Measurements from ENCODE around the gene COPZ1.

DNA sequence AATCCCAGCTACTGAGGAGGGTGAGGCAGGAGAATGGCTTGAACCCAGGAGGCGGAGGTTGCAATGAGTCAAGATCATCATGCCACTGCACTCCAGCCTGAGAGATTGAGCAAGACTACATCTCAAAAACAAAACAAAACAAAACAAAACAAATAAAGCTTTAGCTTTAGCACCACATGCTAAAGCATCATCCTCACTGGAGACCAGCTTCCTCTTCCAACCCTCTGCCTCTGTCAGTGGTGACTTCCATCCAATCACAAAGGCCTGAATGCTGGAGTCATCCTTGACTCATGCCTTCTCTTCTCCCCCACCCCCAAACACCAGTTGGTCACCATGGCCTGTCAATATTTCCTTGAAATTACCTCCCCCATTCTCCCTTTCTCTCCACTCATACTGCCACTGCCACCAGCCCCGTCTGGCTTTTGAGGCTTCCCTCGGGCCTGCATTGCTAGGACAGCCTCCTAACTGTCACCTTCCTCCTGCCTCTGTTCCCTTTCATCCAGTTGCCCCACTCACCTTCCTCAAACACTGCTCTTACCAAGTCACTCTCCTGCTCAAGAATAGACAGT is 58.2 kb downstream of the COPZ1 start:
- TF ChIP-seq, protein P1, sequence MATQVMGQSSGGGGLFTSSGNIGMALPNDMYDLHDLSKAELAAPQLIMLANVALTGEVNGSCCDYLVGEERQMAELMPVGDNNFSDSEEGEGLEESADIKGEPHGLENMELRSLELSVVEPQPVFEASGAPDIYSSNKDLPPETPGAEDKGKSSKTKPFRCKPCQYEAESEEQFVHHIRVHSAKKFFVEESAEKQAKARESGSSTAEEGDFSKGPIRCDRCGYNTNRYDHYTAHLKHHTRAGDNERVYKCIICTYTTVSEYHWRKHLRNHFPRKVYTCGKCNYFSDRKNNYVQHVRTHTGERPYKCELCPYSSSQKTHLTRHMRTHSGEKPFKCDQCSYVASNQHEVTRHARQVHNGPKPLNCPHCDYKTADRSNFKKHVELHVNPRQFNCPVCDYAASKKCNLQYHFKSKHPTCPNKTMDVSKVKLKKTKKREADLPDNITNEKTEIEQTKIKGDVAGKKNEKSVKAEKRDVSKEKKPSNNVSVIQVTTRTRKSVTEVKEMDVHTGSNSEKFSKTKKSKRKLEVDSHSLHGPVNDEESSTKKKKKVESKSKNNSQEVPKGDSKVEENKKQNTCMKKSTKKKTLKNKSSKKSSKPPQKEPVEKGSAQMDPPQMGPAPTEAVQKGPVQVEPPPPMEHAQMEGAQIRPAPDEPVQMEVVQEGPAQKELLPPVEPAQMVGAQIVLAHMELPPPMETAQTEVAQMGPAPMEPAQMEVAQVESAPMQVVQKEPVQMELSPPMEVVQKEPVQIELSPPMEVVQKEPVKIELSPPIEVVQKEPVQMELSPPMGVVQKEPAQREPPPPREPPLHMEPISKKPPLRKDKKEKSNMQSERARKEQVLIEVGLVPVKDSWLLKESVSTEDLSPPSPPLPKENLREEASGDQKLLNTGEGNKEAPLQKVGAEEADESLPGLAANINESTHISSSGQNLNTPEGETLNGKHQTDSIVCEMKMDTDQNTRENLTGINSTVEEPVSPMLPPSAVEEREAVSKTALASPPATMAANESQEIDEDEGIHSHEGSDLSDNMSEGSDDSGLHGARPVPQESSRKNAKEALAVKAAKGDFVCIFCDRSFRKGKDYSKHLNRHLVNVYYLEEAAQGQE (IDR thresholded peaks at IDR 0.05; ENCODE audit: insufficient read depth in 1 of 2, low read depth in 2 of 2, low read length in 2 of 2): no peak
- TF ChIP-seq TAF1 (IDR thresholded peaks at IDR 0.05; ENCODE audit: borderline replicate concordance, insufficient read depth, low read length) (no peak), POLR2AphosphoS5 (IDR thresholded peaks at IDR 0.05; ENCODE audit: low read depth, low read length) (no peak), SIN3A (IDR thresholded peaks at IDR 0.05; ENCODE audit: borderline replicate concordance, insufficient read depth, low read length) (no peak), FOXP2 (optimal IDR thresholded peaks at IDR 0.05; ENCODE audit: borderline replicate concordance, extremely low read depth, extremely low read length, insufficient read depth) (no peak)

All from PFSK-1 (cell line).